Fibroblast of lung (primary cell): Measurements from ENCODE around the gene FSD2.

ENCODE experiments used
- CTCF ChIP-seq, 2 donors: IDR thresholded peaks in 1 of 2; conservative IDR thresholded peaks in 1 of 2; 1 replicate in 1 of 2; 2 replicates in 1 of 2; pipeline ENCODE4 v1.5.1; 2011 to 2012; ENCODE audit warnings: low read length in 2 of 2, control low read depth in 1 of 2, inconsistent platforms in 1 of 2, low read depth in 1 of 2, mild to moderate bottlenecking in 1 of 2
- EZH2 ChIP-seq: IDR thresholded peaks from 2 replicates; pipeline ENCODE4 v1.5.1; 2012; ENCODE audit warnings: low read length, control low read depth, mild to moderate bottlenecking; ENCODE audit errors: missing control alignments

- TF ChIP-seq CTCF (conservative IDR thresholded peaks at IDR 0.05 in 1 of 2, IDR thresholded peaks at IDR 0.05 in 1 of 2; ENCODE audit: low read depth in 1 of 2, low read length in 2 of 2), result no peak
- TF ChIP-seq EZH2, result no peak
Observed at GRCh38 chr15:82709421-82710207, 96.3 kb downstream of the FSD2 start, which contains the start of gene AP3B2.
